K562 (cell line): ENCODE measurements around the gene ICA1. TPM values are rescaled to one million over a fixed set of nuclear protein-coding genes. Genes with fewer than 3 reads are reported as not detected.
A peak's percentile ranks its signal among the peaks of the same experiment; 100 is the strongest.

Experiments used
- CTCFL ChIP-seq: IDR thresholded peaks from 2 replicates; pipeline ENCODE4 v1.6.1; 2011; ENCODE audit warnings: borderline replicate concordance, low read depth, mild to moderate bottlenecking, moderate library complexity, low read length; ENCODE audit not compliant: insufficient read depth, poor library complexity, severe bottlenecking
- MAFG ChIP-seq: fragments of 450-650 bp; conservative IDR thresholded peaks from 2 replicates; pipeline ENCODE4 v1.6.1; 2016; ENCODE audit warnings: missing genetic modification characterization, missing compliant biosample characterization
- MBD2 ChIP-seq: sonication (generic); IDR thresholded peaks from 2 replicates; pipeline ENCODE4 v1.6.1; 2016; ENCODE audit warnings: low read depth, borderline replicate concordance
- PHF8 ChIP-seq: fragments of 200-600 bp; sonication (generic); IDR thresholded peaks from 2 replicates; pipeline ENCODE4 v1.6.1; 2012; ENCODE audit warnings: mixed run types, mild to moderate bottlenecking, inconsistent platforms, low read length, moderate library complexity, borderline replicate concordance
- RAD51 ChIP-seq: fragments of 450-650 bp; IDR thresholded peaks from 2 replicates; pipeline ENCODE4 v1.7.1; 2016; ENCODE audit warnings: low read depth, mild to moderate bottlenecking, borderline replicate concordance
- SNIP1 ChIP-seq: fragments of 450-650 bp; IDR thresholded peaks from 2 replicates; pipeline ENCODE4 v1.7.1; 2017; ENCODE audit warnings: low read depth, mild to moderate bottlenecking
- UBTF ChIP-seq, 2 experiments: IDR thresholded peaks; 2 replicates each; pipeline ENCODE4 v1.6.1; 2012; ENCODE audit warnings: improper control_type of control experiment in 2 of 2, low read depth in 2 of 2, low read length in 2 of 2, borderline replicate concordance in 1 of 2
- ZNF174 ChIP-seq: fragments of 250-450 bp; sonication (Bioruptor Pico); IDR thresholded peaks from 2 replicates; pipeline ENCODE4 v1.4.0; 2020; ENCODE audit warnings: mild to moderate bottlenecking
- ZNF347 ChIP-seq: fragments of 450-650 bp; formaldehyde crosslinking; IDR thresholded peaks from 2 replicates; pipeline ENCODE4 v1.4.0; 2020; ENCODE audit warnings: low read depth, mild to moderate bottlenecking, moderate library complexity
- ZNF764 ChIP-seq: fragments of 250-450 bp; sonication (Bioruptor Pico); IDR thresholded peaks from 2 replicates; pipeline ENCODE4 v1.4.0; 2020; ENCODE audit warnings: low read depth, mild to moderate bottlenecking, moderate library complexity
- polyA plus RNA-seq, 8 experiments: library from polyadenylated mRNA; depleted of rRNA in 4 of 8; stranded (reverse) in 5 of 8; unstranded in 3 of 8; fragments of >200 nt; fragmentation: Nextera tagmentation in 2 of 8; fragmentation: Illumina TruSeq in 1 of 8; extraction: Ambion mirVana in 2 of 8; extraction: Trizol in 1 of 8; gene quantifications; 2 replicates each; pipeline versions ENCODE4 v1.2.1 to v1.2.3, GENCODE V29; 2011 to 2014; ENCODE audit warnings: inconsistent platforms in 1 of 8, missing spikeins in 1 of 8
- total RNA-seq, 7 experiments: library from RNA; depleted of rRNA in 6 of 7; stranded (reverse); fragments of >200 nt in 6 of 7; fragmentation: Illumina TruSeq in 2 of 7; extraction: Trizol in 2 of 7; gene quantifications; 2 replicates each; pipeline versions ENCODE4 v1.2.1 to v1.2.3, GENCODE V29; 2011 to 2021; ENCODE audit warnings: low replicate concordance in 1 of 7

The ICA1 gene
- total and polyA plus RNA-seq, 9 of the 15 experiments (the other 6 are each of a cell fraction or from before 2014, with no cell fraction given) = 7.1 to 22.3 (median 16.4) TPM

GRCh38 chr7:8250547-8250946 lies 11.4 kb downstream of the ICA1 start (continued):
- TF ChIP-seq ZNF764 (CRISPR knock-in tag) (no peak), ZNF347 (CRISPR knock-in tag) (no peak), ZNF174 (CRISPR knock-in tag) (no peak), MAFG (tag) (peak; percentile 63; the same call in 1 of the 2 replicates), RAD51 (no peak), MBD2 (no peak), PHF8 (no peak), CTCFL (no peak), SNIP1 (no peak), UBTF (IDR thresholded peaks at IDR 0.05; ENCODE audit: borderline replicate concordance in 1 of 2, low read depth in 2 of 2, low read length in 2 of 2) (no peak)
